Measurements from ENCODE around the gene SGMS1.

GRCh38 chr10:50293513-50294313 is 330.0 kb downstream of the SGMS1 start:
- TF ChIP-seq CTCF (optimal IDR thresholded peaks at IDR 0.05 in 1 of 3, IDR thresholded peaks at IDR 0.05 in 1 of 3, conservative IDR thresholded peaks at IDR 0.05 in 1 of 3; ENCODE audit: extremely low read depth in 1 of 3, insufficient read depth in 2 of 3, low read length in 3 of 3) (no peak), EZH2 (IDR thresholded peaks at IDR 0.05; ENCODE audit: low read length) (no peak)
